ENCODE results near the gene CA10.

Gene CA10

GRCh38 chr17:51630101-51630671 is 528.3 kb downstream of the CA10 start:
- Histone ChIP-seq H3K36me3 (ENCODE audit: control insufficient read depth, insufficient read depth, low read length) (no peaks in the 10 kb centered on the region), H3K9me3 (ENCODE audit: control insufficient read depth, insufficient read depth, low read depth, low read length) (no peaks in the 10 kb centered on the region), H3K4me3 (ENCODE audit: low read depth, low read length) (no peak overlapping the region), H3K27ac (ENCODE audit: low read depth, low read length) (no peak overlapping the region), H3K27me3 (ENCODE audit: control insufficient read depth, insufficient read depth, low read length) (no peaks in the 10 kb centered on the region), H3K9ac (ENCODE audit: low read length) (no peak overlapping the region), H3K4me1 (ENCODE audit: control insufficient read depth, insufficient read depth, low read length) (0 out of 2 replicates have a peak, but pooled peaks cover 5% of the 10 kb centered on the region)

- Histone ChIP-seq H3K4me3 (ENCODE audit: low read depth, low read length) (no peak overlapping the region), H3K27me3 (ENCODE audit: control insufficient read depth, insufficient read depth, low read length) (no peaks in the 10 kb centered on the region), H3K9ac (ENCODE audit: low read length) (no peak overlapping the region), H3K36me3 (ENCODE audit: control insufficient read depth, insufficient read depth, low read length) (no peaks in the 10 kb centered on the region), H3K27ac (ENCODE audit: low read depth, low read length) (no peak overlapping the region), H3K4me1 (ENCODE audit: control insufficient read depth, insufficient read depth, low read length) (0 out of 2 replicates have a peak, but pooled peaks cover 5% of the 10 kb centered on the region), H3K9me3 (ENCODE audit: control insufficient read depth, insufficient read depth, low read depth, low read length) (no peaks in the 10 kb centered on the region)
These were observed 529.3 kb downstream of the CA10 start for GRCh38 chr17:51629232-51629631.

GRCh38 chr17:51627779-51628178 is 530.7 kb downstream of the CA10 start:
- Histone ChIP-seq H3K27me3 (ENCODE audit: control insufficient read depth, insufficient read depth, low read length) (no peaks in the 10 kb centered on the region), H3K4me3 (ENCODE audit: low read depth, low read length) (no peak overlapping the region), H3K9me3 (ENCODE audit: control insufficient read depth, insufficient read depth, low read depth, low read length) (no peaks in the 10 kb centered on the region), H3K9ac (ENCODE audit: low read length) (no peak overlapping the region), H3K36me3 (ENCODE audit: control insufficient read depth, insufficient read depth, low read length) (no peaks in the 10 kb centered on the region), H3K27ac (ENCODE audit: low read depth, low read length) (no peak overlapping the region), H3K4me1 (ENCODE audit: control insufficient read depth, insufficient read depth, low read length) (0 out of 2 replicates have a peak, but pooled peaks cover 5% of the 10 kb centered on the region)

GRCh38 chr17:51618476-51618875 is 540.0 kb downstream of the CA10 start:
- H3K4me1 ChIP-seq (ENCODE audit: control insufficient read depth, insufficient read depth, low read length): no peaks in the 10 kb centered on the region
- H3K9ac ChIP-seq (ENCODE audit: low read length): no peak overlapping the region
- no peaks in the 10 kb centered on the region for H3K9me3 ChIP-seq (ENCODE audit: control insufficient read depth, insufficient read depth, low read depth, low read length)
- no peak overlapping the region for H3K27ac ChIP-seq (ENCODE audit: low read depth, low read length)
- H3K4me3 ChIP-seq (ENCODE audit: low read depth, low read length): no peak overlapping the region
- no peaks in the 10 kb centered on the region for H3K27me3 ChIP-seq (ENCODE audit: control insufficient read depth, insufficient read depth, low read length)
- no peaks in the 10 kb centered on the region for H3K36me3 ChIP-seq (ENCODE audit: control insufficient read depth, insufficient read depth, low read length)

GRCh38 chr17:51617986-51618385 is 540.5 kb downstream of the CA10 start:
- Histone ChIP-seq H3K9ac (ENCODE audit: low read length) (no peak overlapping the region), H3K27me3 (ENCODE audit: control insufficient read depth, insufficient read depth, low read length) (no peaks in the 10 kb centered on the region), H3K36me3 (ENCODE audit: control insufficient read depth, insufficient read depth, low read length) (no peaks in the 10 kb centered on the region), H3K9me3 (ENCODE audit: control insufficient read depth, insufficient read depth, low read depth, low read length) (no peaks in the 10 kb centered on the region), H3K27ac (ENCODE audit: low read depth, low read length) (no peak overlapping the region), H3K4me1 (ENCODE audit: control insufficient read depth, insufficient read depth, low read length) (no peaks in the 10 kb centered on the region), H3K4me3 (ENCODE audit: low read depth, low read length) (no peak overlapping the region)

GRCh38 chr17:51613255-51613654 is 545.3 kb downstream of the CA10 start:
- H3K9ac ChIP-seq (ENCODE audit: low read length): no peak overlapping the region
- H3K4me1 ChIP-seq (ENCODE audit: control insufficient read depth, insufficient read depth, low read length): no peaks in the 10 kb centered on the region
- no peaks in the 10 kb centered on the region for H3K9me3 ChIP-seq (ENCODE audit: control insufficient read depth, insufficient read depth, low read depth, low read length)
- H3K27ac ChIP-seq (ENCODE audit: low read depth, low read length): no peak overlapping the region
- H3K27me3 ChIP-seq (ENCODE audit: control insufficient read depth, insufficient read depth, low read length): no peaks in the 10 kb centered on the region
- H3K36me3 ChIP-seq (ENCODE audit: control insufficient read depth, insufficient read depth, low read length): no peaks in the 10 kb centered on the region
- H3K4me3 ChIP-seq (ENCODE audit: low read depth, low read length): no peak overlapping the region

GRCh38 chr17:51612692-51613091 is 545.8 kb downstream of the CA10 start:
- no peak overlapping the region for H3K27ac ChIP-seq (ENCODE audit: low read depth, low read length)
- no peak overlapping the region for H3K9ac ChIP-seq (ENCODE audit: low read length)

GRCh38 chr17:51611585-51611984 is 546.9 kb downstream of the CA10 start:
- H3K27me3 ChIP-seq (ENCODE audit: control insufficient read depth, insufficient read depth, low read length): no peaks in the 10 kb centered on the region
- no peak overlapping the region for H3K27ac ChIP-seq (ENCODE audit: low read depth, low read length)
- no peak overlapping the region for H3K4me3 ChIP-seq (ENCODE audit: low read depth, low read length)
- no peaks in the 10 kb centered on the region for H3K4me1 ChIP-seq (ENCODE audit: control insufficient read depth, insufficient read depth, low read length)
- no peaks in the 10 kb centered on the region for H3K36me3 ChIP-seq (ENCODE audit: control insufficient read depth, insufficient read depth, low read length)
- no peaks in the 10 kb centered on the region for H3K9me3 ChIP-seq (ENCODE audit: control insufficient read depth, insufficient read depth, low read depth, low read length)
- H3K9ac ChIP-seq (ENCODE audit: low read length): no peak overlapping the region

More at GRCh38 chr17:51612692-51613091, 545.8 kb downstream of the CA10 start:
- Histone ChIP-seq H3K4me3 (ENCODE audit: low read depth, low read length) (no peak overlapping the region), H3K36me3 (ENCODE audit: control insufficient read depth, insufficient read depth, low read length) (no peaks in the 10 kb centered on the region), H3K9me3 (ENCODE audit: control insufficient read depth, insufficient read depth, low read depth, low read length) (no peaks in the 10 kb centered on the region), H3K27me3 (ENCODE audit: control insufficient read depth, insufficient read depth, low read length) (no peaks in the 10 kb centered on the region), H3K4me1 (ENCODE audit: control insufficient read depth, insufficient read depth, low read length) (no peaks in the 10 kb centered on the region)

GRCh38 chr17:51610834-51611233 is 547.7 kb downstream of the CA10 start:
- no peaks in the 10 kb centered on the region for H3K4me1 ChIP-seq (ENCODE audit: control insufficient read depth, insufficient read depth, low read length)
- H3K36me3 ChIP-seq (ENCODE audit: control insufficient read depth, insufficient read depth, low read length): no peaks in the 10 kb centered on the region
- H3K27me3 ChIP-seq (ENCODE audit: control insufficient read depth, insufficient read depth, low read length): no peaks in the 10 kb centered on the region
- no peak overlapping the region for H3K9ac ChIP-seq (ENCODE audit: low read length)
- H3K9me3 ChIP-seq (ENCODE audit: control insufficient read depth, insufficient read depth, low read depth, low read length): no peaks in the 10 kb centered on the region
- no peak overlapping the region for H3K4me3 ChIP-seq (ENCODE audit: low read depth, low read length)
- no peak overlapping the region for H3K27ac ChIP-seq (ENCODE audit: low read depth, low read length)

GRCh38 chr17:51610155-51610554 is 548.4 kb downstream of the CA10 start:
- no peak overlapping the region for H3K9ac ChIP-seq (ENCODE audit: low read length)
- H3K9me3 ChIP-seq (ENCODE audit: control insufficient read depth, insufficient read depth, low read depth, low read length): no peaks in the 10 kb centered on the region
- no peaks in the 10 kb centered on the region for H3K4me1 ChIP-seq (ENCODE audit: control insufficient read depth, insufficient read depth, low read length)
- H3K36me3 ChIP-seq (ENCODE audit: control insufficient read depth, insufficient read depth, low read length): no peaks in the 10 kb centered on the region
- H3K4me3 ChIP-seq (ENCODE audit: low read depth, low read length): no peak overlapping the region
- no peak overlapping the region for H3K27ac ChIP-seq (ENCODE audit: low read depth, low read length)
- no peaks in the 10 kb centered on the region for H3K27me3 ChIP-seq (ENCODE audit: control insufficient read depth, insufficient read depth, low read length)

- no peak overlapping the region for H3K27ac ChIP-seq (ENCODE audit: low read depth, low read length)
- H3K9me3 ChIP-seq (ENCODE audit: control insufficient read depth, insufficient read depth, low read depth, low read length): no peaks in the 10 kb centered on the region
- H3K4me1 ChIP-seq (ENCODE audit: control insufficient read depth, insufficient read depth, low read length): no peaks in the 10 kb centered on the region
- no peak overlapping the region for H3K4me3 ChIP-seq (ENCODE audit: low read depth, low read length)
- H3K36me3 ChIP-seq (ENCODE audit: control insufficient read depth, insufficient read depth, low read length): no peaks in the 10 kb centered on the region
- no peak overlapping the region for H3K9ac ChIP-seq (ENCODE audit: low read length)
- no peaks in the 10 kb centered on the region for H3K27me3 ChIP-seq (ENCODE audit: control insufficient read depth, insufficient read depth, low read length)
These were observed 550.1 kb downstream of the CA10 start for GRCh38 chr17:51608251-51608933.

Data from HUES6 (cell line).